Activated B cell treated with CpG ODN at 0.5 μM for 24 hours (primary cell): ENCODE measurements around the gene CNGA2. TPM values are rescaled to one million over a fixed set of nuclear protein-coding genes. Genes with fewer than 3 reads are reported as not detected.

ENCODE experiments used
- ATAC-seq: fragments of 200-7000 bp; cut with Tn5 transposase; one replicate; pipeline ENCODE4 v1.10.0; 2021; ENCODE audit warnings: low read depth, mild to moderate bottlenecking, moderate library complexity
- CTCF ChIA-PET: fragments of 350-600 bp; sonication (Branson Sonifier 250); formaldehyde crosslinking; loops from one replicate; lab custom pipeline; 2021; ENCODE audit warnings: antibody characterized with exemption; lab: Charles Lee
- POLR2A ChIA-PET: fragments of 350-600 bp; sonication (Branson Sonifier 250); formaldehyde crosslinking; loops from one replicate; lab custom pipeline; 2021; ENCODE audit warnings: antibody characterized with exemption; lab: Charles Lee
- DNase-seq: peaks from one replicate; pipeline ENCODE4 v3.0.0; 2022
- H3K27ac Mint-ChIP-seq: one replicate; pipeline ENCODE4 v1.8.0; 2020; ENCODE audit warnings: mixed read lengths
- H3K27me3 Mint-ChIP-seq: one replicate; pipeline ENCODE4 v1.8.0; 2021; ENCODE audit warnings: mixed read lengths
- H3K36me3 Mint-ChIP-seq: one replicate; pipeline ENCODE4 v1.8.0; 2021; ENCODE audit warnings: low read depth, mixed read lengths
- H3K4me1 Mint-ChIP-seq: one replicate; pipeline ENCODE4 v1.8.0; 2021; ENCODE audit warnings: mixed read lengths
- H3K4me3 Mint-ChIP-seq: one replicate; pipeline ENCODE4 v1.8.0; 2020; ENCODE audit warnings: mild to moderate bottlenecking, mixed read lengths
- H3K9me3 Mint-ChIP-seq: one replicate; pipeline ENCODE4 v1.8.0; 2020; ENCODE audit warnings: mixed read lengths
- CTCF ChIP-seq: fragments of 200-600 bp; IDR thresholded peaks from one replicate; pipeline ENCODE4 v1.8.0; 2022; ENCODE audit warnings: antibody characterized with exemption, mild to moderate bottlenecking
- intact Hi-C: fragments of 100-400 bp; cut with micrococcal nuclease; formaldehyde crosslinking; loops from one replicate; pipeline ENCODE4 v1.15.1; 2024
- total RNA-seq: library from RNA; stranded (reverse); gene quantifications from 2 replicates; pipeline ENCODE4 v1.2.3, GENCODE V29; 2022

The CNGA2 gene
- total RNA-seq, 1 donor from 2014 or later, result not detected

GRCh38 chrX:151745651-151746050 is 11.1 kb downstream of the CNGA2 start:
- DNase-seq, result no peak
- no peaks in the 10 kb centered on the region for H3K36me3 Mint-ChIP-seq
- no peak for ATAC-seq
- ChIA-PET POLR2A (no interaction called here), CTCF (no interaction called here)
- H3K4me1 Mint-ChIP-seq, result no peaks in the 10 kb centered on the region
- no peak overlapping the region for H3K4me3 Mint-ChIP-seq
- H3K9me3 Mint-ChIP-seq, result no peaks in the 10 kb centered on the region
- H3K27ac Mint-ChIP-seq, result no peak overlapping the region
- intact Hi-C loops, result loop anchor here (5.0 kb wide), 1 partner anchor 1182 kb away; no protein-coding TSS in a partner anchor
- H3K27me3 Mint-ChIP-seq, result no peaks in the 10 kb centered on the region
- TF ChIP-seq CTCF, result no peak

- TF ChIP-seq CTCF, result no peak
- ATAC-seq, result no peak
- no peak overlapping the region for H3K4me3 Mint-ChIP-seq
- ChIA-PET CTCF (no interaction called here), POLR2A (no interaction called here)
- intact Hi-C loops, result loop anchor here (5.0 kb wide), 1 partner anchor 1181 kb away; no protein-coding TSS in a partner anchor
- no peaks in the 10 kb centered on the region for H3K4me1 Mint-ChIP-seq
- no peak for DNase-seq
- H3K9me3 Mint-ChIP-seq, result no peaks in the 10 kb centered on the region
- H3K27ac Mint-ChIP-seq, result no peak overlapping the region
- H3K36me3 Mint-ChIP-seq, result no peaks in the 10 kb centered on the region
- no peaks in the 10 kb centered on the region for H3K27me3 Mint-ChIP-seq
These were observed 12.0 kb downstream of the CNGA2 start for GRCh38 chrX:151746502-151746901.

GRCh38 chrX:151750511-151750910 is 16.0 kb downstream of the CNGA2 start:
- Mint-ChIP-seq H3K27me3 (no peaks in the 10 kb centered on the region), H3K9me3 (no peaks in the 10 kb centered on the region), H3K4me1 (no peaks in the 10 kb centered on the region), H3K36me3 (no peaks in the 10 kb centered on the region), H3K4me3 (no peak overlapping the region), H3K27ac (no peak overlapping the region)
- intact Hi-C loops, result loop anchor here (5.0 kb wide), 1 partner anchor 882 kb away; no protein-coding TSS in a partner anchor
- CTCF ChIA-PET, result no interaction called here
- DNase-seq, result no peak
- TF ChIP-seq CTCF, result no peak
- ATAC-seq, result no peak
- POLR2A ChIA-PET, result no interaction called here

- H3K27me3 Mint-ChIP-seq, result no peaks in the 10 kb centered on the region
- intact Hi-C loops, result loop anchor here (5.0 kb wide), 1 partner anchor 879 kb away; no protein-coding TSS in a partner anchor
These were observed 18.3 kb downstream of the CNGA2 start for GRCh38 chrX:151752847-151753246.

More at GRCh38 chrX:151752847-151753246, 18.3 kb downstream of the CNGA2 start:
- ChIA-PET CTCF (no interaction called here), POLR2A (no interaction called here)
- Mint-ChIP-seq H3K27ac (no peak overlapping the region), H3K9me3 (no peaks in the 10 kb centered on the region), H3K4me3 (no peak overlapping the region), H3K36me3 (no peaks in the 10 kb centered on the region), H3K4me1 (no peaks in the 10 kb centered on the region)
- no peak for TF ChIP-seq CTCF
- DNase-seq, result no peak
- ATAC-seq, result no peak
